GM12878 (cell line): ENCODE results near the gene CACNA1E. TPM values are rescaled to one million over a fixed set of nuclear protein-coding genes. Genes with fewer than 3 reads are reported as not detected.

ENCODE experiments used
- ATAC-seq: fragments of 200-7000 bp; cut with Tn5 transposase; 3 replicates; pipeline ENCODE4 v1.9.1; 2020; ENCODE audit warnings: mild to moderate bottlenecking, moderate library complexity
- BruUV-seq: library from RNA; stranded (reverse); fragments of 400-500 nt; replicated peaks from 2 replicates; lab custom pipeline; 2021; lab: Mats Ljungman, UMichigan
- CTCF ChIA-PET: fragments of 300-600 bp; sonication (Branson Sonifier 250); formaldehyde crosslinking; extraction: SDS; loops from one replicate; lab custom pipeline; 2021; ENCODE audit warnings: inconsistent platforms; lab: Yijun Ruan, JAX
- POLR2A ChIA-PET: fragments of 350-600 bp; formaldehyde crosslinking; extraction: SDS; loops from one replicate; lab custom pipeline; 2021; ENCODE audit warnings: inconsistent platforms; lab: Charles Lee
- RAD21 ChIA-PET: fragments of 300-600 bp; sonication (Branson Sonifier 250); formaldehyde crosslinking; loops from one replicate; lab custom pipeline; 2023; ENCODE audit warnings: antibody characterized with exemption; ENCODE audit not compliant: unreplicated experiment; lab: Charles Lee
- SMC1A ChIA-PET: fragments of 300-600 bp; sonication (Branson Sonifier 250); formaldehyde crosslinking; loops from one replicate; lab custom pipeline; 2023; ENCODE audit not compliant: unreplicated experiment, uncharacterized antibody; lab: Charles Lee
- DNase-seq: peaks from one replicate; pipeline ENCODE4 v3.0.0-alpha.2; 2011; ENCODE audit warnings: low read depth, low spot score
- FAIRE-seq: peaks from 3 replicates; lab custom pipeline; 2011; peaks lifted over from hg19 to GRCh38; lab: Jason Lieb, UNC
- H2AFZ ChIP-seq: 2 replicates; pipeline ENCODE4 v1.6.0; 2011; ENCODE audit warnings: low read depth, low read length, control low read depth; ENCODE audit not compliant: control insufficient read depth
- H3K27ac ChIP-seq: 2 replicates; pipeline ENCODE4 v1.5.1; 2011; ENCODE audit warnings: control low read depth; ENCODE audit not compliant: control insufficient read depth, insufficient read depth
- H3K27me3 ChIP-seq, 2 experiments: replicated peaks in 1 of 2; 2 replicates each; pipeline versions ENCODE4 v1.6.0 to v1.6.1; 2011; ENCODE audit warnings: low read length in 1 of 2; ENCODE audit not compliant: control insufficient read depth in 2 of 2, insufficient read depth in 2 of 2
- H3K36me3 ChIP-seq, 2 experiments: 2 replicates each; pipeline ENCODE4 v1.5.1; 2011; ENCODE audit warnings: low read length in 1 of 2; ENCODE audit not compliant: control insufficient read depth in 2 of 2, insufficient read depth in 2 of 2
- H3K4me1 ChIP-seq: 2 replicates; pipeline ENCODE4 v1.6.1; 2011; ENCODE audit warnings: mild to moderate bottlenecking, low read length, moderate library complexity, mixed read lengths; ENCODE audit not compliant: control insufficient read depth, insufficient read depth
- H3K4me2 ChIP-seq: 2 replicates; pipeline ENCODE4 v1.6.0; 2011; ENCODE audit warnings: control low read depth; ENCODE audit not compliant: control insufficient read depth, insufficient read depth
- H3K4me3 ChIP-seq: fragments of 200-600 bp; sonication (generic); 2 replicates; pipeline ENCODE4 v1.5.1; 2016
- H3K79me2 ChIP-seq: 2 replicates; pipeline ENCODE4 v1.6.0; 2011; ENCODE audit warnings: low read length; ENCODE audit not compliant: control insufficient read depth, insufficient read depth
- H3K9ac ChIP-seq: 2 replicates; pipeline ENCODE4 v1.8.0; 2011; ENCODE audit warnings: low read length, control low read depth, mixed read lengths; ENCODE audit not compliant: control insufficient read depth, insufficient read depth
- H3K9me3 ChIP-seq: replicated peaks from 3 replicates; pipeline ENCODE4 v1.5.1; 2011; ENCODE audit warnings: mild to moderate bottlenecking, low read length; ENCODE audit not compliant: control insufficient read depth, insufficient read depth
- H4K20me1 ChIP-seq: 2 replicates; pipeline ENCODE4 v1.6.0; 2011; ENCODE audit not compliant: control insufficient read depth, insufficient read depth
- ATF7 ChIP-seq: fragments of 450-650 bp; IDR thresholded peaks from 2 replicates; pipeline ENCODE4 v1.6.1; 2016; ENCODE audit warnings: low read depth, mild to moderate bottlenecking
- CREB1 ChIP-seq: IDR thresholded peaks from 2 replicates; pipeline ENCODE4 v1.6.1; 2012; ENCODE audit warnings: low read depth, mild to moderate bottlenecking, inconsistent platforms
- MYB ChIP-seq: fragments of 150-350 bp; IDR thresholded peaks from 2 replicates; pipeline ENCODE4 v1.6.1; 2014; ENCODE audit warnings: mild to moderate bottlenecking, low read depth, low read length, borderline replicate concordance
- NR2C2 ChIP-seq: IDR thresholded peaks from 2 replicates; pipeline ENCODE4 v1.6.1; 2011; ENCODE audit warnings: borderline replicate concordance, low read depth; ENCODE audit not compliant: control insufficient read depth, insufficient read length
- RAD51 ChIP-seq: fragments of 450-650 bp; IDR thresholded peaks from 2 replicates; pipeline ENCODE4 v1.6.1; 2016; ENCODE audit warnings: moderate library complexity, mild to moderate bottlenecking, inconsistent platforms
- SUPT20H ChIP-seq: IDR thresholded peaks from 2 replicates; pipeline ENCODE4 v1.6.1; 2011; ENCODE audit warnings: low read depth, mild to moderate bottlenecking, low read length, moderate library complexity, borderline replicate concordance; ENCODE audit not compliant: control insufficient read depth
- WGBS: methylation state at CpG from one replicate; pipeline ENCODE4 v1.1.6; 2016; ENCODE audit warnings: low lambda C conversion rate; ENCODE audit not compliant: insufficient replicate concordance, insufficient coverage; ENCODE audit errors: missing lambda C conversion rate; 5-methylcytosine and 5-hydroxymethylcytosine counted together
- in situ Hi-C: fragments of 300-500 bp; cut with MboI; formaldehyde crosslinking; loops from 9 replicates; pipeline ENCODE4 v1.14.3; 2018; ENCODE audit warnings: mixed read lengths
- intact Hi-C: fragments of 100-400 bp; cut with micrococcal nuclease; formaldehyde crosslinking; loops from one replicate; pipeline ENCODE4 v1.14.2; 2022; ENCODE audit not compliant: unreplicated experiment
- polyA plus RNA-seq, 11 experiments: library from polyadenylated mRNA; depleted of rRNA in 4 of 11; unstranded in 6 of 11; stranded (reverse) in 5 of 11; fragments of >200 nt; fragmentation: Nextera tagmentation in 4 of 11; fragmentation: Illumina TruSeq in 1 of 11; extraction: Ambion mirVana in 4 of 11; extraction: Trizol in 1 of 11; gene quantifications; 1 replicate in 1 of 11; 2 replicates in 10 of 11; pipeline versions ENCODE4 v1.2.1 to v1.2.3, GENCODE V29; 2011 to 2016; ENCODE audit warnings: inconsistent platforms in 2 of 11, missing spikeins in 2 of 11, low read depth in 1 of 11
- total RNA-seq, 4 experiments: library from RNA; depleted of rRNA in 3 of 4; stranded (reverse); fragments of >200 nt in 3 of 4; fragmentation: Illumina TruSeq in 1 of 4; extraction: Trizol in 1 of 4; gene quantifications; 2 replicates each; pipeline versions ENCODE4 v1.2.1 to v1.2.3, GENCODE V29; 2013 to 2021
- TF ChIP-seq, protein P1 (sequence below): IDR thresholded peaks from 2 replicates; pipeline ENCODE4 v1.6.1; 2011; ENCODE audit warnings: mild to moderate bottlenecking, low read depth, low read length, moderate library complexity; ENCODE audit not compliant: insufficient replicate concordance

CACNA1E gene
- total and polyA plus RNA-seq, 10 of the 15 experiments (the other 5 are each of a cell fraction or from before 2014, with no cell fraction given): 0.57 to 22.0 (median 8.5) TPM

GRCh38 chr1:181562395-181562794 is 79.1 kb downstream of the CACNA1E start:
- Histone ChIP-seq H3K4me2 (no peak overlapping the region), H3K4me1 (no peaks in the 10 kb centered on the region), H3K9ac (no peak overlapping the region), H3K27ac (no peak overlapping the region), H3K79me2 (no peaks in the 10 kb centered on the region), H3K27me3 (no peaks in the 10 kb centered on the region), H3K4me3 (no peak overlapping the region), H3K9me3 (no peaks in the 10 kb centered on the region; the same call in 2 of the 3 replicates), H4K20me1 (no peaks in the 10 kb centered on the region), H3K36me3 (no peaks in the 10 kb centered on the region), H2AFZ (no peak overlapping the region)
- ChIA-PET SMC1A (interaction anchor here (0.8 to 3.5 kb wide), 10 partner anchors 8 to 119 kb away, joined by 3 to 34 read pairs (median 4); partner anchors contain the start of gene CACNA1E), RAD21 (interaction anchor here (0.8 to 1.7 kb wide), 7 partner anchors 55 to 492 kb away, joined by 3 to 13 read pairs (median 4); partner anchors contain the start of gene CACNA1E), POLR2A (interaction anchor here (1.0 kb wide), 1 partner anchor 129 kb away, joined by 3 read pairs; no protein-coding TSS in a partner anchor), CTCF (interaction anchor here (0.7 to 2.0 kb wide), 11 partner anchors 8 to 518 kb away, joined by 3 to 10 read pairs (median 3); no protein-coding TSS in a partner anchor)
- 48% methylated on average over 4 of the region's 4 CpGs for WGBS
- BruUV-seq: no TSS peak
- TF ChIP-seq MYB (no peak), RAD51 (0 out of 2 replicates have a peak, but pooled peaks have one; percentile 20)
- no peak for DNase-seq
- ATAC-seq: peak; percentile 73
- FAIRE-seq: no peak
- in situ Hi-C loops: no loop called here
- intact Hi-C loops: loop anchor here (5.0 kb wide), 1 partner anchor 80 kb away; the partner anchor contains the start of gene CACNA1E

GRCh38 chr1:181568736-181569135 is 85.4 kb downstream of the CACNA1E start:
- ATAC-seq: no peak
- SMC1A ChIA-PET: interaction anchor here (1.2 to 1.4 kb wide), 3 partner anchors 11 to 62 kb away, joined by 3 to 5 read pairs (median 4); no protein-coding TSS in a partner anchor
- no peaks in the 10 kb centered on the region; the same call in 2 of the 3 replicates for H3K9me3 ChIP-seq
- WGBS: 63% methylated on average over 4 of the region's 4 CpGs
- CTCF ChIA-PET: no interaction called here
- no peaks in the 10 kb centered on the region for H3K27me3 ChIP-seq
- H3K79me2 ChIP-seq: no peaks in the 10 kb centered on the region
- DNase-seq: no peak
- peaks cover 0 to 1% of the 10 kb centered on the region in 2 experiments; a peak in 2 of 4 replicates for H3K36me3 ChIP-seq
- H2AFZ ChIP-seq: no peak overlapping the region
- intact Hi-C loops: no loop called here
- H3K4me3 ChIP-seq: no peak overlapping the region
- POLR2A ChIA-PET: interaction anchor here (0.6 to 1.2 kb wide), 2 partner anchors 76 to 821 kb away, joined by 3 read pairs; no protein-coding TSS in a partner anchor
- TF ChIP-seq NR2C2 (no peak), ATF7 (no peak), SUPT20H (no peak), CREB1 (no peak)
- TF ChIP-seq, protein P1, sequence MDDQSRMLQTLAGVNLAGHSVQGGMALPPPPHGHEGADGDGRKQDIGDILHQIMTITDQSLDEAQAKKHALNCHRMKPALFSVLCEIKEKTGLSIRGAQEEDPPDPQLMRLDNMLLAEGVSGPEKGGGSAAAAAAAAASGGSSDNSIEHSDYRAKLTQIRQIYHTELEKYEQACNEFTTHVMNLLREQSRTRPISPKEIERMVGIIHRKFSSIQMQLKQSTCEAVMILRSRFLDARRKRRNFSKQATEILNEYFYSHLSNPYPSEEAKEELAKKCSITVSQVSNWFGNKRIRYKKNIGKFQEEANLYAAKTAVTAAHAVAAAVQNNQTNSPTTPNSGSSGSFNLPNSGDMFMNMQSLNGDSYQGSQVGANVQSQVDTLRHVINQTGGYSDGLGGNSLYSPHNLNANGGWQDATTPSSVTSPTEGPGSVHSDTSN: no peak
- H3K4me2 ChIP-seq: no peak overlapping the region
- RAD21 ChIA-PET: no interaction called here
- no peak overlapping the region for H3K27ac ChIP-seq
- FAIRE-seq: no peak
- BruUV-seq: no TSS peak
- in situ Hi-C loops: no loop called here
- no peaks in the 10 kb centered on the region for H3K4me1 ChIP-seq
- no peaks in the 10 kb centered on the region for H4K20me1 ChIP-seq
- H3K9ac ChIP-seq: no peak overlapping the region
